B cell (primary cell): ENCODE data around the gene REPS2. TPM values are rescaled to one million over a fixed set of nuclear protein-coding genes. Genes with fewer than 3 reads are reported as not detected.

ENCODE experiments used
- ATAC-seq: fragments of 200-7000 bp; cut with Tn5 transposase; one replicate; pipeline ENCODE4 v1.10.0; 2021; ENCODE audit warnings: low read depth, mild to moderate bottlenecking, moderate number of reproducible peaks, moderate library complexity
- CTCF ChIA-PET: fragments of 350-600 bp; sonication (Branson Sonifier 250); formaldehyde crosslinking; loops from one replicate; lab custom pipeline; 2021; ENCODE audit warnings: antibody characterized with exemption, inconsistent platforms; lab: Charles Lee
- POLR2A ChIA-PET: fragments of 350-600 bp; sonication (Branson Sonifier 250); formaldehyde crosslinking; loops from one replicate; lab custom pipeline; 2021; ENCODE audit warnings: antibody characterized with exemption; lab: Charles Lee
- DNase-seq: peaks from one replicate; pipeline ENCODE4 v3.0.0; 2013
- H2AFZ ChIP-seq: 2 replicates; pipeline ENCODE4 v1.6.1; 2012; ENCODE audit warnings: mild to moderate bottlenecking, low read depth, low read length; ENCODE audit not compliant: insufficient read depth, poor library complexity, severe bottlenecking
- H3K27ac ChIP-seq, 2 donors: 1 replicate in 1 of 2; 2 replicates in 1 of 2; pipeline ENCODE4 v1.5.1; 2012 to 2013; ENCODE audit warnings: low read length in 2 of 2, mild to moderate bottlenecking in 2 of 2, moderate library complexity in 1 of 2
- H3K27me3 ChIP-seq, 4 experiments: fragments of 200-600 bp in 1 of 4; sonication (generic) in 1 of 4; replicated peaks in 1 of 4; 1 replicate in 2 of 4; 2 replicates in 2 of 4; pipeline versions ENCODE4 v1.6.1 to v1.7.0; 2013 to 2016; ENCODE audit warnings: low read length in 3 of 4, mild to moderate bottlenecking in 2 of 4, mixed read lengths in 1 of 4, moderate library complexity in 1 of 4; ENCODE audit not compliant: insufficient read depth in 4 of 4, control insufficient read depth in 3 of 4; ENCODE audit errors: control extremely low read depth in 1 of 4
- H3K36me3 ChIP-seq, 2 experiments: replicated peaks in 1 of 2; 1 replicate in 1 of 2; 2 replicates in 1 of 2; pipeline versions ENCODE4 v1.6.1 to v1.7.1; 2013; ENCODE audit warnings: low read length in 1 of 2; ENCODE audit not compliant: insufficient read depth in 2 of 2, control insufficient read depth in 1 of 2; ENCODE audit errors: control extremely low read depth in 1 of 2, extremely low read depth in 1 of 2
- H3K4me1 ChIP-seq, 2 donors: fragments of 200-600 bp in 1 of 2; sonication (generic) in 1 of 2; 1 replicate in 1 of 2; 2 replicates in 1 of 2; pipeline versions ENCODE4 v1.5.1 to v1.6.1; 2013 to 2017; ENCODE audit warnings: low read length in 2 of 2; ENCODE audit not compliant: control insufficient read depth in 2 of 2, insufficient read depth in 2 of 2
- H3K4me2 ChIP-seq: replicated peaks from 2 replicates; pipeline ENCODE3; 2012; ENCODE audit warnings: mild to moderate bottlenecking, low read depth, low read length; ENCODE audit not compliant: poor library complexity, severe bottlenecking
- H3K4me3 ChIP-seq, 5 experiments: fragments of 200-600 bp in 1 of 5; sonication (generic) in 1 of 5; 1 replicate in 3 of 5; 2 replicates in 2 of 5; pipeline versions ENCODE4 v1.5.1 to v1.7.0; 2011 to 2016; ENCODE audit warnings: low read length in 4 of 5, mild to moderate bottlenecking in 4 of 5, low read depth in 2 of 5, control low read depth in 1 of 5, moderate library complexity in 1 of 5; ENCODE audit not compliant: insufficient read depth in 1 of 5; ENCODE audit errors: control extremely low read depth in 1 of 5, extremely low read depth in 1 of 5
- H3K79me2 ChIP-seq: fragments of 200-600 bp; sonication (generic); one replicate; pipeline ENCODE4 v1.6.0; 2016; ENCODE audit warnings: low read length; ENCODE audit not compliant: control insufficient read depth, insufficient read depth
- H3K9ac ChIP-seq: fragments of 200-600 bp; sonication (generic); 2 replicates; pipeline ENCODE4 v1.6.1; 2017; ENCODE audit warnings: mild to moderate bottlenecking, low read length, moderate library complexity
- H3K9me3 ChIP-seq, 3 donors: one replicate each; pipeline versions ENCODE4 v1.6.1 to v1.7.1; 2013; ENCODE audit warnings: low read length in 2 of 3; ENCODE audit not compliant: control insufficient read depth in 2 of 3, insufficient read depth in 1 of 3; ENCODE audit errors: control extremely low read depth in 1 of 3
- H4K20me1 ChIP-seq: 2 replicates; pipeline ENCODE4 v1.6.0; 2012; ENCODE audit warnings: mild to moderate bottlenecking, low read length; ENCODE audit not compliant: insufficient read depth, control insufficient read depth, poor library complexity, severe bottlenecking
- H3K27ac Mint-ChIP-seq: one replicate; pipeline ENCODE4 v1.8.0; 2021; ENCODE audit warnings: mixed read lengths
- H3K27me3 Mint-ChIP-seq: one replicate; pipeline ENCODE4 v1.8.0; 2021; ENCODE audit warnings: mixed read lengths
- H3K4me1 Mint-ChIP-seq: one replicate; pipeline ENCODE4 v1.8.0; 2021; ENCODE audit warnings: mixed read lengths
- H3K4me3 Mint-ChIP-seq: one replicate; pipeline ENCODE4 v1.8.0; 2021; ENCODE audit warnings: mixed read lengths
- H3K9me3 Mint-ChIP-seq: one replicate; pipeline ENCODE4 v1.8.0; 2022; ENCODE audit warnings: mixed read lengths; ENCODE audit not compliant: insufficient read depth
- CTCF ChIP-seq: fragments of 200-600 bp; IDR thresholded peaks from one replicate; pipeline ENCODE4 v1.8.0; 2022; ENCODE audit warnings: antibody characterized with exemption, mild to moderate bottlenecking
- EZH2 ChIP-seq: IDR thresholded peaks from 2 replicates; pipeline ENCODE4 v1.6.1; 2012; ENCODE audit warnings: borderline replicate concordance, low read depth, mild to moderate bottlenecking, moderate library complexity, low read length; ENCODE audit not compliant: insufficient read depth, poor library complexity, severe bottlenecking
- WGBS: methylation state at CpG from one replicate; pipeline ENCODE4 v1.1.5; 2013; ENCODE audit warnings: missing lambda C conversion rate; ENCODE audit not compliant: insufficient coverage; 5-methylcytosine and 5-hydroxymethylcytosine counted together
- intact Hi-C: fragments of 100-400 bp; cut with micrococcal nuclease; formaldehyde crosslinking; loops from one replicate; pipeline ENCODE4 v1.10.0; 2022
- polyA plus RNA-seq: library from polyadenylated mRNA; depleted of rRNA; stranded (reverse); fragments of >200 nt; gene quantifications from 2 replicates; pipeline ENCODE4 v1.2.3, GENCODE V29; 2012
- total RNA-seq, 2 donors: library from RNA; stranded (reverse); fragments of 120-200 nt in 1 of 2; gene quantifications; 1 replicate in 1 of 2; 2 replicates in 1 of 2; pipeline versions ENCODE4 v1.2.3 to v1.2.4, GENCODE V29; 2013 to 2022

Gene REPS2
- total and polyA plus RNA-seq, 2 donors (not counting 1 experiment from before 2014, with no cell fraction given), result 1.1 to 4.9 TPM

- no CpG with 5 or more reads among the region's 8 CpGs for WGBS
- Histone ChIP-seq H3K4me3 (no peak overlapping the region), H3K4me2 (peak overlapping the region; percentile 34), H3K27me3 (no peaks in the 10 kb centered on the region), H3K9me3 (no peaks in the 10 kb centered on the region), H2AFZ (no peak overlapping the region), H3K27ac (peak overlapping the region; percentile 20 to 24), H3K79me2 (no peaks in the 10 kb centered on the region), H3K4me1 (peaks cover 8 to 12% of the 10 kb centered on the region in 2 donors), H3K36me3 (no peaks in the 10 kb centered on the region), H4K20me1 (no peaks in the 10 kb centered on the region), H3K9ac (no peak overlapping the region)
- no peak for DNase-seq
- no peaks in the 10 kb centered on the region for H3K9me3 Mint-ChIP-seq
- peak; percentile 24 for ATAC-seq
- H3K4me3 Mint-ChIP-seq, result no peak overlapping the region
- CTCF ChIA-PET, result interaction anchor here (0.9 to 1.7 kb wide), 3 partner anchors 11 to 20 kb away, joined by 3 to 8 read pairs (median 7); no protein-coding TSS in a partner anchor
- TF ChIP-seq EZH2, result no peak
- TF ChIP-seq CTCF, result no peak
- no peaks in the 10 kb centered on the region for H3K27me3 Mint-ChIP-seq
- intact Hi-C loops, result no loop called here
- POLR2A ChIA-PET, result no interaction called here
- H3K27ac Mint-ChIP-seq, result no peak overlapping the region
- peaks cover 8% of the 10 kb centered on the region for H3K4me1 Mint-ChIP-seq
These were observed 43.0 kb upstream of the REPS2 start for GRCh38 chrX:16903274-16904022.

- Mint-ChIP-seq H3K4me3 (no peak overlapping the region), H3K27me3 (no peaks in the 10 kb centered on the region), H3K9me3 (no peaks in the 10 kb centered on the region), H3K4me1 (no peaks in the 10 kb centered on the region), H3K27ac (no peak overlapping the region)
- Histone ChIP-seq H4K20me1 (no peaks in the 10 kb centered on the region), H3K4me1 (no peaks in the 10 kb centered on the region), H3K4me2 (no peak overlapping the region), H3K79me2 (no peaks in the 10 kb centered on the region), H3K36me3 (no peaks in the 10 kb centered on the region), H3K4me3 (no peak overlapping the region), H3K27me3 (no peaks in the 10 kb centered on the region), H3K27ac (no peak overlapping the region), H3K9me3 (no peaks in the 10 kb centered on the region), H3K9ac (no peak overlapping the region), H2AFZ (no peak overlapping the region)
- TF ChIP-seq EZH2, result no peak
- no peak for TF ChIP-seq CTCF
- WGBS, result 80% methylated on average over 1 of the region's 1 CpG
- DNase-seq, result no peak
- intact Hi-C loops, result no loop called here
- ATAC-seq, result no peak
- CTCF ChIA-PET, result no interaction called here
- POLR2A ChIA-PET, result no interaction called here
These were observed 36.1 kb upstream of the REPS2 start for GRCh38 chrX:16910376-16910775.
